Rectal smooth muscle tissue (tissue), 1 donor: Measurements from ENCODE around the gene ISG15.
"Not testable (repeated sequence)": the region's sequence is repeated elsewhere in the genome, so short reads cannot be mapped to it uniquely, and the experiment has no call there.

Source experiments
- H3K27ac ChIP-seq: one replicate; pipeline ENCODE4 v1.7.0; 2013; ENCODE audit warnings: low read depth, low read length, inconsistent platforms
- H3K27me3 ChIP-seq: one replicate; pipeline ENCODE4 v1.7.0; 2013; ENCODE audit warnings: low read length; ENCODE audit not compliant: control insufficient read depth, insufficient read depth
- H3K36me3 ChIP-seq: one replicate; pipeline ENCODE4 v1.7.0; 2013; ENCODE audit warnings: low read length; ENCODE audit not compliant: control insufficient read depth, insufficient read depth
- H3K4me1 ChIP-seq: one replicate; pipeline ENCODE4 v1.7.0; 2013; ENCODE audit warnings: low read length; ENCODE audit not compliant: control insufficient read depth, insufficient read depth
- H3K4me3 ChIP-seq: one replicate; pipeline ENCODE4 v1.7.0; 2013; ENCODE audit warnings: low read length
- H3K9ac ChIP-seq: one replicate; pipeline ENCODE4 v1.7.0; 2013; ENCODE audit warnings: low read length

ISG15 gene

DNA sequence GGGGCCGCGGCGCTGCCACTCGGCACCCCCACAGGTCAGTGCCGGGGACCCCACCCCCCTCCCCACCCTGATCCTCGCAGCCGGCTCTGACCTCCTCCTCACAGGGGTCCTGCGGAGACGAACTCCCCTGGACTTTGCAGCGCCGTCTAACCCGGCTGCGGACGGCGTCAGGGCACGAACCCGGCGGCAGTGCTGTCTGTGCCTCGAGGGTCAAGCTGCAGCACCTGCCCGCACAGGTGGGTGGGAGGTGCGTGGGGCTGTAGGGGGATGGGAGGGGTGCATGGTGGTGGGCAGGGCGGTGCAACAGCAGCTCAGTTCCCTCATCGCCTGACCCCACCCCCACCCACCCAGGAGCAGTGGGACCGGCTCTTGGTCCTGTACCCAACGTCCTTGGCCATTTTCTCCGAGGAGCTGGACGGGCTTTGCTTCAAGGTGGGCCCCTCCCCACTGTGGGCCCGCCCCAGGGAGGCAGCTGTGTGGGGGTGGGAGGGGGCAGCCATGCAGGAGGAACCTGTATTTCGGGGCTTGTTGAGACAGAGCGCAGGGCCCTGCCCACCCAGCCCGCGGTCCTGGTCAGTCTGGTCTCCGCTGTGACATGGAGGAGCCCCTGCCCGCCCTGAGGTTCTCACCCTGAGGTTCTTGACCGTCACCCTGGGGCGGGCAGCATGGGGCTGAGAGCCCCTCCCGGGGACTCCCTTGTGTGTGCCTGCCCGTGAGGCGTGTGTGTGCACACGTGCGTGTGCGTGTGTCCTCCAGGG is 42.1 kb upstream of the ISG15 start:
- no peak overlapping the region for H3K9ac ChIP-seq
- no peak overlapping the region for H3K4me3 ChIP-seq
- no peak overlapping the region for H3K27ac ChIP-seq
- H3K27me3 ChIP-seq: peaks cover 30% of the 10 kb centered on the region
- H3K36me3 ChIP-seq: no peaks in the 10 kb centered on the region
- H3K4me1 ChIP-seq: peaks cover 2% of the 10 kb centered on the region

DNA sequence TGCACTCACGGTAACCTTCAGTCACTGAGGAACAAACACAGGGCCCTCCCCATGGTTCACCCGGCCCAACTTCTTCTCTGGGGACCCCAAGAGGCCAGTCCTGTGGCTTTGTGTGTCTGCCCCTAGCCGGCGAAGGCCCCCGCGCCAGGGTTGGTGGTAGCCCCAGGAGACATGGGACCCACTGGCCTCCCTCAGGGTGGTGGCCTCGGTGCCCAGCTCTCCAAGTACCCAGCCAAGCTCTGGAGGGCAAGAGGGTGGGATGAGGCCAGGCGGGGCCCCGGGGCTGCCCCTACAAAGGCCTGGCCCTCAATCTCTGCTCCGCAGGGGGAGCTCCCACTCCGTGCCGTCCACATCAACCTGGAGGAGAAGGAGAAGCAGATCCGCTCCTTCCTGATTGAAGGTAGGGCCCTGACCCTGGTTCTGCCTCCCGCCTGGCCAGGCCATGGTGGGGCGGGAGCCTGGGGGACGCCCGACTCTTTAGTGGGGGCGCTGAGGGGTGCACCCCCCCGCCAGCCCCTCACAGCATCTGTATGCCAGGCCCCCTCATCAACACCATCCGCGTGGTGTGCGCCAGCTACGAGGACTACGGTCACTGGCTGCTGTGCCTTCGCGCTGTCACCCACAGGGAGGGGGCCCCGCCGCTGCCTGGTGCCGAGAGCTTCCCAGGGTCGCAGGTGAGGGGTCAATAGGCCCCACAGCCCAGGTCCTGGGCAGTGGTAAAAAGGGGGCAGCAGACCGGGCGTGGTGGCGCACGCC is 41.4 kb upstream of the ISG15 start:
- no peaks in the 10 kb centered on the region for H3K36me3 ChIP-seq
- peaks cover 2% of the 10 kb centered on the region for H3K4me1 ChIP-seq
- H3K27me3 ChIP-seq: peaks cover 32% of the 10 kb centered on the region
- no peak overlapping the region for H3K9ac ChIP-seq
- no peak overlapping the region for H3K4me3 ChIP-seq
- no peak overlapping the region for H3K27ac ChIP-seq

DNA sequence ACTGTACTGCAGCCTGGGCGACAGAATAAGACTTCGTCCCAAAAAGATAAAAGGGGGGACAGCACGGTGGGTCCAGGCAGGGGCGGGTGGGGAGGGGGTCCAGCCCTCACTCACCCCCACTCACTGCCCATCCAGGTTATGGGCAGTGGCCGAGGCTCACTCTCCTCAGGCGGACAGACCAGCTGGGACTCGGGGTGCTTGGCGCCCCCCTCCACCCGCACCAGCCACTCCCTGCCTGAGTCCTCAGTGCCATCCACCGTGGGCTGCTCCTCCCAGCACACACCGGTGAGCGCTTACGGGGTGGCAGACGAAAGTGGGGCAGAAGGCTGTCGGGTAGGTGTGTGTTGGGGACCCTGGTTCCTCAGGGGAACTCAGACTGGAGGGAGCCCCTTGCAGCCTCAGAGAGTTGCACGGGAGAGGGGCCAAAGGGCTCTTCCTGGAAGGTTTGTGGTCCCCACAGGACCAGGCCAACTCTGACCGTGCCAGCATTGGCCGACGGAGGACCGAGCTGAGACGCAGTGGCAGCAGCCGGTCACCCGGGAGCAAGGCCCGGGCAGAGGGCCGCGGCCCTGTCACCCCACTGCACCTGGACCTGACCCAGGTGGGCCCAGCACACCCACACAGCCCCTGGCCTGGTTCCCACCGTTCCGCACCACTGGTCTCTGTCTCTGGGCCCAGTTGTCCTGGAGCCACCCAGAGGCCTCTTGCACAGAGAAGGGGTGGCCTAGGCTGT is 40.4 kb upstream of the ISG15 start:
- H3K27me3 ChIP-seq: peaks cover 29% of the 10 kb centered on the region
- no peak overlapping the region for H3K27ac ChIP-seq

DNA sequence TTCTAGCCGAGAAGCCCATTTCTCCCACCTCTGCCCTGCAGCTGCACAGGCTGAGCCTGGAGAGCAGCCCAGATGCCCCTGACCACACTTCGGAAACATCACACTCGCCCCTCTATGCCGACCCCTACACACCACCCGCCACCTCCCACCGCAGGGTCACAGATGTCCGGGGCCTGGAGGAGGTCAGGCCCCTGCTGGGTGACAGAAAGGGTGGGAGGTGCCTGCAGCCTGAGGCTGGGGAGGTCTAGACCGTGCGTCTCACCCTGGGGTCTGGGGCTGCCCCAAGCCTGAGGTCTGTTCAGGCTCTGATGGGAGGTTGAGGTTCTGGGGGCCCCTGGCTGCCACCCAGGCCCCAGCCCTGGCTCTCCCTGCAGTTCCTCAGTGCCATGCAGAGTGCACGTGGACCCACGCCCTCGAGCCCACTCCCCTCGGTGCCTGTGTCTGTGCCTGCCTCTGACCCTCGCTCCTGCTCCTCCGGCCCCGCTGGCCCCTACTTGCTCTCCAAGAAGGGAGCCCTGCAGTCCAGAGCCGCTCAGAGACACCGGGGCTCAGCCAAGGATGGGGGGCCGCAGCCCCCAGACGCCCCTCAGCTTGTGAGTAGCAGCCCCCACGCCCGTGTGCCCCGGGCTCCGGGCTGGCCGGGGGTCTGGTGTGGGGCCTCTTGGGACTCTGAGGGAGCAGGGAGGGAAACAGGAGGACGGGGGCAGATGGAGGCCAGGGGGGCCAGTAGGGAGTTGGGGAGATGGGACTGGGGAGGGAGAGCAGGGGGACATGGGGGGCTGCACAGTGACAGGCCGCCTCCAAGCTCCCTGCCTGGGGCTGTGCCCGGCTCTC is 39.6 kb upstream of the ISG15 start:
- no peaks in the 10 kb centered on the region for H3K36me3 ChIP-seq
- H3K9ac ChIP-seq: no peak overlapping the region
- H3K4me1 ChIP-seq: peaks cover 2% of the 10 kb centered on the region
- H3K4me3 ChIP-seq: no peak overlapping the region
- peaks cover 24% of the 10 kb centered on the region for H3K27me3 ChIP-seq
- H3K27ac ChIP-seq: no peak overlapping the region

More for the DNA sequence above, 40.4 kb upstream of the ISG15 start:
- H3K36me3 ChIP-seq: no peaks in the 10 kb centered on the region
- H3K4me1 ChIP-seq: peaks cover 2% of the 10 kb centered on the region
- no peak overlapping the region for H3K9ac ChIP-seq
- no peak overlapping the region for H3K4me3 ChIP-seq

DNA sequence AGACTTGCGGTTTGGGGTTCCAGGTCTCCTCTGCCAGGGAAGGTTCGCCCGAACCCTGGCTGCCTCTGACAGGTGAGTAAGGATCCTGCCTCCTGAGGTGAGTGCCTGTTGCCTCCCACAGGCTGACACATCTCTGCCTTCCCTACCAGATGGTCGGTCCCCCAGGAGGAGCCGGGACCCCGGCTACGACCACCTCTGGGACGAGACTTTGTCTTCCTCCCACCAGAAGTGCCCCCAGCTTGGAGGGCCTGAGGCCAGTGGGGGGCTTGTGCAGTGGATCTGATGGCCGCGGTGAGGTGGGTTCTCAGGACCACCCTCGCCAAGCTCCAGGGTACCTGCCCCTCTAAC is 39.0 kb upstream of the ISG15 start:
- Histone ChIP-seq H3K9ac (no peak overlapping the region), H3K27me3 (peaks cover 24% of the 10 kb centered on the region), H3K4me3 (no peak overlapping the region), H3K27ac (no peak overlapping the region), H3K36me3 (no peaks in the 10 kb centered on the region), H3K4me1 (peaks cover 2% of the 10 kb centered on the region)

DNA sequence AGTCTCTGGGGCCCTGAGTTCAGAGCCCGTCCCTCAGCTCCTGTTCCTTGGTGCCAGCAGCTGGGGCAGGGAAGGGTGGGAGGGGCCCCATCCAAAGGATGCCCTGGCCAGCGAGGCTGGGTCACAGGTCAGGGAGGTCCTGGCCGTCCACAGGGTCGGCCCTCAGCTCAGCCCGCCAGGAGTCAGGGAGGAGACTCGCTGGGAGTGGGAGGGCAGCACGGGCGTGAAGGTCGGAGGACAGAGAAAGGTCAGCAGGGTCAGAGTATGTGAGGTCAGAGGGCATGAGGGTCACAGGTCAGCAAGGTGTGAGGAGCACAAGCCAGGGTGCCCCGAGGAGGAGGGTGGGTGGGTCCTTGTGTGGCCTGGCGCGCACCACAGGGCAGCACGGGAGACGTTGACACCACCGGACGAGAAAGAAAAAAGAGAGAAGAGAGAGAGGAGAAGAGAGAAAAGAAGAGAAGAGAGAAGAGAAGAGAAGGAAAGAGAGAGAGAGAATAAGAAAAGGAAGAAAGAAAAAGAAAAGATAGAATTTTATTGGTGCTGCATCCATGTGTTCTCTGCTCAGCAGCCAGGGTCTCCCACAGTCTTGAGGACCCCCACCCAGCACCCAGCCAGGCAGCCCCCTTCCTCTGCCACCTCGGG is 38.5 kb upstream of the ISG15 start:
- no peak overlapping the region for H3K9ac ChIP-seq
- H3K27me3 ChIP-seq: peaks cover 21% of the 10 kb centered on the region
- H3K4me3 ChIP-seq: no peak overlapping the region
- no peaks in the 10 kb centered on the region for H3K36me3 ChIP-seq
- no peak overlapping the region for H3K27ac ChIP-seq
- H3K4me1 ChIP-seq: peaks cover 2% of the 10 kb centered on the region

DNA sequence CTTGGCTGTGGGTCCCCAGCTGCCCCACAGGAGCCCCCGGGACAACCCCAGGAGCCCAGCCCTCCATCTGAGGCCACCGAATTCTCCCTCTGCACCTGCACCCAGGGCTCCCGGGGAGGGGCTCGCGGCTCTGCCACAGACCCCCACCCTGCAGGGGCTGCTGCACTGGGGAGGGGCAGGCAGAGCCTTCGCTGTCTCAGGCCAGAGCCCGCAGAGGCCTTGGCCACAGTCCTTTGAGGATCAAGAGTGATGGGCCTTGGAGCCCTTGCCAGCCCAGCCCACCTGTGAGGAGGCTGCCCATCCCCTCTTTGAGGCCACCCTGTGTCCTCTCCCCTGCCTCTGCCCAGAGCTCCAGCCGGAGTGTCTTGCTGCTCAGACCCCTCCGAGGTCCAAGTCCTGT is 37.9 kb upstream of the ISG15 start:
- Histone ChIP-seq H3K4me3 (no peak overlapping the region), H3K36me3 (no peaks in the 10 kb centered on the region), H3K27ac (no peak overlapping the region), H3K27me3 (peaks cover 18% of the 10 kb centered on the region), H3K4me1 (peaks cover 2% of the 10 kb centered on the region), H3K9ac (no peak overlapping the region)

DNA sequence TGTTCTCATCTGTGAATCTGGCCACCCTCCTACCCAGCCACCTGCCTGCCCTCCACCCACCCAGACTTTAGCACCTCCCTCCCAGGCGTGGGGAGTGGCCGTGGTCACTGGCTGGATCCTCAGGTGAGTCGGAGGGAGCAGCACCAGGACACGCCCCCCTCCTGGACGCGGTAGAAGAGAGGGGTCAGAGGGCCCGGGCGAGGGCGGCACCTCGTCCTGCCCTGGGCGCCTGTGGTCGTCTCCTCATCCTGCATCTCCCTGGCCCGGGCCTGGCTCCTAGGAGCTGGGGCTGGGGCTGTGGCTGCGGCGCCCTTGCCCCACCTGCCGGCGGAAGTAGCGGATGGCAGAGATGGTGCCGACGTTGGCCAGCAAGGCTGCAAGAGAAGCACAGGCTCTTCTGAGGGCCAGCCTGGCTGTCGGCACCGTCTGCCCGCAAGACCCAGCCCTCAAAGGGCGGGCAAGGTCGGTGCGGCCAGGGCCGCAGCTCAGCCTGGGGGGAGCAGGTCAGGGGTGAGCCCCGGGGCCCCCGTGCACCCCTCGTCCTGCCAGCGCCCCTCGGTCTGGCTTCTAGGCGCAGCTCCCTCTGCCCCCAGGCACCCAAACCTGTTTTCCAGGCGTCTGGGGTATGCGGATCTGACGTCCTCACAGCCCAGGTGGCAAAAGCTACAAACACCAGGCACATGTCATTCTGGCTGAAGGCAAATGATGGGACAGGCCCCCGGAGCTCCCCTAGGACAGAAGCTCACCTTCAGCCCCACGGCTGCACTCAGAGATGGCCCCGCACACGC is 37.2 kb upstream of the ISG15 start:
- Histone ChIP-seq H3K27me3 (peaks cover 13% of the 10 kb centered on the region), H3K4me3 (peak overlapping the region; percentile 47), H3K27ac (peak overlapping the region; percentile 73), H3K9ac (no peak overlapping the region), H3K4me1 (peaks cover 2% of the 10 kb centered on the region), H3K36me3 (no peaks in the 10 kb centered on the region)

DNA sequence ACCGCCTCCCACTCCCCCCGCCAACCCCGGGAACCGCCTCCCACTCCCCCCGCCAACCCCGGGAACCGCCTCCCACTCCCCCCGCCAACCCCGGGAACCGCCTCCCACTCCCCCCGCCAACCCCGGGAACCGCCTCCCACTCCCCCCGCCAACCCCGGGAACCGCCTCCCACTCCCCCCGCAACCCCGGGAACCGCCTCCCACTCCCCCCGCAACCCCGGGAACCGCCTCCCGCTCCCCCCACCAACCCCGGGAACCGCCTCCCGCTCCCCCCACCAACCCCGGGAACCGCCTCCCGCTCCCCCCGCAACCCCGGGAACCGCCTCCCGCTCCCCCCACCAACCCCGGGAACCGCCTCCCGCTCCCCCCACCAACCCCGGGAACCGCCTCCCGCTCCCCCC is 36.5 kb upstream of the ISG15 start:
- not testable (repeated sequence) for H3K36me3 ChIP-seq, H3K9ac ChIP-seq, H3K27ac ChIP-seq, H3K4me1 ChIP-seq, H3K4me3 ChIP-seq
- peaks cover 13% of the 10 kb centered on the region for H3K27me3 ChIP-seq

DNA sequence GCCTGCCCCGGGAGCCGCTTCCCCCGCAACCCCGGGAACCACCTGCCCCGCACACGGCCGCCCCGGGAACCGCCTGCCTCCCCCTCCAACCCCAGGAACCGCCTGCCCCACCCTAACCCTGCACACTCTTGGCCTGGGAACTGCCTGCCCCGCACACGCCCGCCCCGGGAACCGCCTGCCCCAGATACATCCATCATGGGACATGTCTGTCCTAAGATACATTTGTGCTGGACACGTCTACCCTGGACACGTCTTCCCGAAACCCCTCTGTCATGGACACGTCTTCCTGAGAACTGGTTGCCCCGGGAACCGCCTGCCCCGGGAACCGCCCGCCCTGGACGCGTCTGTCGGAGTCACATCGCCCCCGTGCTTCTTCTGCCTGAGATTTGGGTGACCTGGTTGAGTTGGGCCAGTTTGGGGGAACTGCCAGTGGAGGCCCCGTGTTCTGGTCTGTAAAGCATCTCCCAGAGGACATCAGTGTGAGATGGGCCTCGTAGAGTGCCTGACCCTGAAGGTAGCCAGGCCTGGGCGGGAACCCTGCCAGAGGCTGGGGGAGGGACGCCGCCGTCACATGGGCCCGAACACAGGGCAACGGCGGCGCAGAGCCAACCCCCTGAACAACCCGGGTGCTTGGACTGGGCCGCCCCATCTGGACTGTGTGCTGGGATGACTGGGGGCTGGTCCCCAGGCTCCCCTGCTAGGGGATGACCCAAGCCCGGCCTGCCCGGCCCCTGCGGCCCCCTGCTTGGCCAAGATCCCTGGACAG is 35.0 kb upstream of the ISG15 start:
- H3K9ac ChIP-seq: no peak overlapping the region
- H3K27me3 ChIP-seq: peaks cover 12% of the 10 kb centered on the region
- no peak overlapping the region for H3K4me3 ChIP-seq
- H3K4me1 ChIP-seq: peaks cover 2% of the 10 kb centered on the region
- H3K27ac ChIP-seq: no peak overlapping the region
- no peaks in the 10 kb centered on the region for H3K36me3 ChIP-seq
